Measurements from ENCODE around the gene TFAM. TPM values are rescaled to one million over a fixed set of nuclear protein-coding genes. Genes with fewer than 3 reads are reported as not detected.

The TFAM gene
- total RNA-seq, 1 donor from 2014 or later = 16.1 TPM

DNA sequence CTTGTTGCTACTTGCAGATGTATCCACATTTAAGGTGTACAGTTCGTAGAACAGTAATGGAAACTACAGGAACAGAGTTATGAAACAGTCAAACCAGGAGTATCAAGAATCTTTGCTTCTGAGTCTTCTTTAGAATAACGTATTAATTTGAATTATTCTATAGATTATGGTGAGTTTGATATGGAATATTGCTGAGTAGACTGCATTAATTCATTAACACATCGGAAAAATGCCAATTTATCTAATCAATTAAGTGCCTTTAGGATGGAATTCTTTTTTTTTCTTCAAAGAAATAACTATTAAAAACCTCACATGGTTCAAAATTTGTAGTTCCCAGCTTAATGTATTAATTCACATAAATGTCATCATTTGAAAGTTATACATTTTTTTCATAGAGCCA is 3.8 kb downstream of the TFAM start:
- Mint-ChIP-seq H3K4me1 (ENCODE audit: low read depth) (peaks cover 21% of the 10 kb centered on the region), H3K27ac (ENCODE audit: unreplicated experiment) (no peak overlapping the region), H3K36me3 (ENCODE audit: low read depth) (peaks cover 11% of the 10 kb centered on the region), H3K4me3 (ENCODE audit: unreplicated experiment) (no peak overlapping the region), H3K9me3 (ENCODE audit: low read depth) (no peaks in the 10 kb centered on the region), H3K27me3 (ENCODE audit: low read depth) (no peaks in the 10 kb centered on the region)
- DNase-seq (ENCODE audit: low spot score) = no peak
- TF ChIP-seq, protein P1, sequence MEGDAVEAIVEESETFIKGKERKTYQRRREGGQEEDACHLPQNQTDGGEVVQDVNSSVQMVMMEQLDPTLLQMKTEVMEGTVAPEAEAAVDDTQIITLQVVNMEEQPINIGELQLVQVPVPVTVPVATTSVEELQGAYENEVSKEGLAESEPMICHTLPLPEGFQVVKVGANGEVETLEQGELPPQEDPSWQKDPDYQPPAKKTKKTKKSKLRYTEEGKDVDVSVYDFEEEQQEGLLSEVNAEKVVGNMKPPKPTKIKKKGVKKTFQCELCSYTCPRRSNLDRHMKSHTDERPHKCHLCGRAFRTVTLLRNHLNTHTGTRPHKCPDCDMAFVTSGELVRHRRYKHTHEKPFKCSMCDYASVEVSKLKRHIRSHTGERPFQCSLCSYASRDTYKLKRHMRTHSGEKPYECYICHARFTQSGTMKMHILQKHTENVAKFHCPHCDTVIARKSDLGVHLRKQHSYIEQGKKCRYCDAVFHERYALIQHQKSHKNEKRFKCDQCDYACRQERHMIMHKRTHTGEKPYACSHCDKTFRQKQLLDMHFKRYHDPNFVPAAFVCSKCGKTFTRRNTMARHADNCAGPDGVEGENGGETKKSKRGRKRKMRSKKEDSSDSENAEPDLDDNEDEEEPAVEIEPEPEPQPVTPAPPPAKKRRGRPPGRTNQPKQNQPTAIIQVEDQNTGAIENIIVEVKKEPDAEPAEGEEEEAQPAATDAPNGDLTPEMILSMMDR (IDR thresholded peaks at IDR 0.05) = no peak

DNA sequence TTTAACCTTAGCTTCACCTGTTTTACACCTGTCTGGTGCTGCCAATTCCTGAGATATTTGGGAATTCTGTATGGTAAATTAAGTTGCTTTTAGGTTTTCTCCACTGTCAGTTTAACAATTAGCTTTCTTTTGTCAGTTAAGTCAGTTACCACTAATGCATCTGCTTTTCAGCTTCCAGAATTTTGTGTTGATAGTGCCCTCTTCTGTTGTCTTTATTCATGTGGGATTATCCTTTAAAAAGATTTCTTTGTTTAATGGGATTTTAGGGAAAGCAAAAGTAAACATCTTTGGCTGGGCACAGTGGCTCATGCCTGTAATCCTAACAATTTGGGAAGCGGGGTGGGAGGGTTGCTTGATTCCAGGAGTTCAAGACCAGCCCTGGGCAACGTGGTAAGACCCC is 8.1 kb downstream of the TFAM start:
- Mint-ChIP-seq H3K4me1 (ENCODE audit: low read depth) (no peaks in the 10 kb centered on the region), H3K27ac (ENCODE audit: unreplicated experiment) (no peak overlapping the region), H3K36me3 (ENCODE audit: low read depth) (peaks cover 26% of the 10 kb centered on the region), H3K4me3 (ENCODE audit: unreplicated experiment) (no peak overlapping the region), H3K27me3 (ENCODE audit: low read depth) (no peaks in the 10 kb centered on the region), H3K9me3 (ENCODE audit: low read depth) (no peaks in the 10 kb centered on the region)
- DNase-seq (ENCODE audit: low spot score) = no peak
- TF ChIP-seq, protein P1 (IDR thresholded peaks at IDR 0.05) = peak; percentile 61

DNA sequence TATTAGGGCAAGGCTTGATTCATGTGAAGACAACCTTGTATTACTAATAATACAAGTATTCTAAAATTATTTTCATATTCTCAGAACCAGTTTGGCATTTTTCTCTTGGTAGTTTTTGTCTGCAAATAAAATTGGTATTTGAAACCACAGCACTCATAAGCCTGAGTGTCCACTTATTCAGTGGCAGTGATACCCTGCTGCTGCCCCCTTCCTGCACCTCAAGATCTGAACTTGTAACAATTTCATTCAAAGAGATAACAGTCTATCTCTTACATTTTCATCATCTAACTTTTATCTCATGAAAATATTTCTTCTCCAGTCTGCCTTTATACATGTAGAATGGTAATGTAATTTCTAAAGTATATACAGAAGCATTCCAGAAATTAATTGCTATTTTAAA is 9.3 kb downstream of the TFAM start:
- no peaks in the 10 kb centered on the region for H3K27me3 Mint-ChIP-seq (ENCODE audit: low read depth)
- no peak for DNase-seq (ENCODE audit: low spot score)
- no peaks in the 10 kb centered on the region for H3K9me3 Mint-ChIP-seq (ENCODE audit: low read depth)
- H3K36me3 Mint-ChIP-seq (ENCODE audit: low read depth) = peaks cover 26% of the 10 kb centered on the region
- H3K4me3 Mint-ChIP-seq (ENCODE audit: unreplicated experiment) = no peak overlapping the region
- H3K27ac Mint-ChIP-seq (ENCODE audit: unreplicated experiment) = no peak overlapping the region
- H3K4me1 Mint-ChIP-seq (ENCODE audit: low read depth) = no peaks in the 10 kb centered on the region
- TF ChIP-seq, protein P1 (IDR thresholded peaks at IDR 0.05) = no peak

DNA sequence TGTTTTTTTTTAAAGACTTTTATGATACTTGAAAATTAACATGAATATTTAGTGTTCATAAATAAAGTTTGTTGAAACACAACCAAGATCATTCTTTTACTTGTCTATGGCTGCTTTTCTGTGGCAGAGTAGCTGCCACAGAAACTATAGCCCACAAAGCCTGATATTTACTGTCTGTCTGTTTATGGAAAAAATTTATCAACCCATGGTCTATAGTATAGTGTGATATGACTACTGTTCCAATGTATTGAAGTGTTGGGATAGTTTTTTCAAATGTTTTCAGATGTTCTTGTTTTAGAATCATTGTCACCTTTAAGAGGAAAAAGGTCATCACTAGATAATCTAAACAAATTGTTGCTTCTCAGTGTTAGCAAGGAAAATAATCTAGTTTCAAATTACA is 10.8 kb downstream of the TFAM start:
- no peak overlapping the region for H3K27ac Mint-ChIP-seq (ENCODE audit: unreplicated experiment)
- no peaks in the 10 kb centered on the region for H3K9me3 Mint-ChIP-seq (ENCODE audit: low read depth)
- no peak overlapping the region for H3K4me3 Mint-ChIP-seq (ENCODE audit: unreplicated experiment)
- H3K27me3 Mint-ChIP-seq (ENCODE audit: low read depth) = no peaks in the 10 kb centered on the region
- TF ChIP-seq, protein P1 (IDR thresholded peaks at IDR 0.05) = no peak
- no peaks in the 10 kb centered on the region for H3K4me1 Mint-ChIP-seq (ENCODE audit: low read depth)
- no peak for DNase-seq (ENCODE audit: low spot score)
- H3K36me3 Mint-ChIP-seq (ENCODE audit: low read depth) = peaks cover 24% of the 10 kb centered on the region

DNA sequence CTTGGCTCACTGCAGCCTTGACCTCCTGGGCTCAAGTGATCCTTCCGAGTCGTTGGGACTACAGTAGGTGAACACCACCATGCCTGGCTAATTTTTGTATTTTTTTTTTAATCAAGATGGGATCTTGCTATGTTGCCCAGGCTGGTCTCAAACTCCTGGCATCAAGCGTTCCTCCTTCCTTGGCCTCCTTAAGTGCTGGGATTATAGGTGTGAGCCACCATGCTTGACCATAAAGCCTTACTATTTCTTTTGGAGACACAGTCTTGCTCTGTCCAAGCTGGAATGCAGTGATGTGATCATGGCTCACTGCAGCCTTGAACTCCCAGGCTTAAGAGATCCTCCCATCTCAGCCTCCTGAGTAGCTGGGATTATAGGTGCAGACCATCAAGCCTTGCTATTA is 12.6 kb downstream of the TFAM start:
- TF ChIP-seq, protein P1 (IDR thresholded peaks at IDR 0.05) = no peak
- Mint-ChIP-seq H3K9me3 (ENCODE audit: low read depth) (no peaks in the 10 kb centered on the region), H3K36me3 (ENCODE audit: low read depth) (peaks cover 17% of the 10 kb centered on the region), H3K4me1 (ENCODE audit: low read depth) (no peaks in the 10 kb centered on the region), H3K4me3 (ENCODE audit: unreplicated experiment) (no peak overlapping the region), H3K27ac (ENCODE audit: unreplicated experiment) (no peak overlapping the region), H3K27me3 (ENCODE audit: low read depth) (no peaks in the 10 kb centered on the region)
- DNase-seq (ENCODE audit: low spot score) = no peak
